Thyroid gland (tissue), 4 donors: ENCODE results near the gene SWSAP1. TPM values are rescaled to one million over a fixed set of nuclear protein-coding genes. Genes with fewer than 3 reads are reported as not detected.

Experiments
- DNase-seq, 2 donors: peaks; one replicate each; pipeline ENCODE4 v3.0.0-alpha.2; 2019
- H3K27ac ChIP-seq, 3 donors: fragments of 200-600 bp; sonication (generic); 1 replicate in 2 of 3; 2 replicates in 1 of 3; pipeline ENCODE4 v1.5.1; 2016 to 2019; ENCODE audit warnings: mild to moderate bottlenecking in 1 of 3, moderate library complexity in 1 of 3
- H3K27me3 ChIP-seq: fragments of 200-600 bp; sonication (generic); one replicate; pipeline ENCODE4 v1.5.1; 2019
- H3K36me3 ChIP-seq, 2 donors: fragments of 200-600 bp; sonication (generic); one replicate each; pipeline ENCODE4 v1.5.1; 2016 to 2019
- H3K4me1 ChIP-seq, 2 donors: fragments of 200-600 bp; sonication (generic); one replicate each; pipeline ENCODE4 v1.5.1; 2017 to 2019
- H3K4me3 ChIP-seq, 3 donors: fragments of 200-600 bp; sonication (generic); replicated peaks in 1 of 3; 1 replicate in 2 of 3; 2 replicates in 1 of 3; pipeline ENCODE4 v1.5.1; 2016; ENCODE audit warnings: mild to moderate bottlenecking in 1 of 3
- H3K9me3 ChIP-seq: fragments of 200-600 bp; sonication (generic); one replicate; pipeline ENCODE4 v1.5.1; 2017
- CTCF ChIP-seq, 6 experiments: fragments of 200-600 bp in 3 of 6; fragments of 450-650 bp in 3 of 6; sonication (generic) in 3 of 6; IDR thresholded peaks; one replicate each; pipeline ENCODE4 v1.5.1; 2016 to 2019; ENCODE audit warnings: antibody characterized with exemption in 6 of 6, mild to moderate bottlenecking in 2 of 6, inconsistent platforms in 1 of 6, moderate library complexity in 1 of 6
- POLR2A ChIP-seq, 2 donors: fragments of 450-650 bp; IDR thresholded peaks; one replicate each; pipeline ENCODE4 v1.6.1; 2017; ENCODE audit warnings: antibody characterized with exemption in 2 of 2, mild to moderate bottlenecking in 2 of 2, moderate library complexity in 1 of 2
- WGBS, 2 donors: methylation state at CpG; one replicate each; pipeline ENCODE4 v1.1.5; 2017; 5-methylcytosine and 5-hydroxymethylcytosine counted together
- intact Hi-C: fragments of 100-400 bp; cut with DNase I; formaldehyde crosslinking; loops from one replicate; pipeline ENCODE4 v1.15.1; 2023
- total RNA-seq, 4 donors: library from RNA; depleted of rRNA; stranded (reverse); fragments of >200 nt; gene quantifications; one replicate each; pipeline ENCODE4 v1.2.3, GENCODE V29; 2016

The SWSAP1 gene
- total RNA-seq, 4 donors from 2014 or later, result 2.3 to 4.3 (median 3.4) TPM

GRCh38 chr19:11373885-11374432 lies 507 bp upstream of the SWSAP1 start:
- WGBS, 2 donors, result 43 to 45% methylated on average over 11 of the region's 11 CpGs
- H3K9me3 ChIP-seq, result no peaks in the 10 kb centered on the region
- no peak for DNase-seq
- no peaks in the 10 kb centered on the region for H3K27me3 ChIP-seq
- no peaks in the 10 kb centered on the region for H3K36me3 ChIP-seq
- H3K4me3 ChIP-seq, result peak overlapping the region in 1 of 3 donors; percentile 59
- H3K27ac ChIP-seq, result peak overlapping the region in 2 of 3 donors; percentile 89 to 95
- H3K4me1 ChIP-seq, result peaks cover 22 to 41% of the 10 kb centered on the region in 2 donors
- intact Hi-C loops, result no loop called here
- TF ChIP-seq CTCF (IDR thresholded peaks at IDR 0.05) (no peak), POLR2A (IDR thresholded peaks at IDR 0.05) (no peak)

DNA sequence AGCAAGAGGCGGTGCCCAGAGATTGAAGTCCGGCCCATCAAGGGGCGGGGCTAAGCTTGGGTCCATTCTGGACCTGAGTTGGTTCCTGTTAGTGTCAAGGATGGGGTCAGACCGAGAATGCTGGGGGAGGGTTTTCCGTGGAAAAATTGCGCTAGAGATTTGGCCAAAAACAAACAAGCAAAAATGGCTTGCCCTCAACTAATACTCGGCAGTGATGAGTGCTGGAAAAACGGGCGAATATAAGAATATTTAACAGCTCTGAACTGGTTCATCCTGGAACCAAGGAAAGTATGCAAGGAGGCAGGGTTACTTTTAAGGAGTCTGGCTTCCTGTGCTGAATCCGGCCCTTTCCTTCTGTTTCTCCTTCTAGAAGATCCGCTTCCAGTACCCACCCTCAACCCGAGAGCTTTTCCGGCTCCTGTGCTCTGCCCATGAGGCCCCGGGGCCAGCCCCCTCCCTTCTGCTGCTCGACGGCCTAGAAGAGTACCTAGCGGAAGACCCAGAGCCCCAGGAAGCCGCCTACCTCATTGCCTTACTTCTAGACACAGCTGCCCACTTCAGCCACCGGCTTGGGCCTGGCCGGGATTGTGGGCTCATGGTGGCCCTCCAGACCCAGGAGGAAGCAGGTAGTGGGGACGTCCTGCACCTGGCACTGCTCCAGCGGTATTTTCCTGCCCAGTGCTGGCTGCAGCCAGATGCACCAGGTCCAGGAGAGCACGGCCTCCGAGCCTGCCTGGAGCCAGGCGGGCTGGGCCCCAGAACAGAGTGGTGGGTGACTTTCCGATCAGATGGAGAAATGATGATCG lies 880 bp downstream of the SWSAP1 start:
- TF ChIP-seq POLR2A (IDR thresholded peaks at IDR 0.05) (peak in 1 of 2 donors; percentile 79), CTCF (IDR thresholded peaks at IDR 0.05) (no peak)
- Histone ChIP-seq H3K4me3 (peak overlapping the region in 2 of 3 donors; percentile 4 to 59), H3K27me3 (no peaks in the 10 kb centered on the region), H3K27ac (peak overlapping the region; percentile 84 to 92 (median 89)), H3K9me3 (no peaks in the 10 kb centered on the region), H3K36me3 (no peaks in the 10 kb centered on the region), H3K4me1 (peaks cover 22 to 48% of the 10 kb centered on the region in 2 donors)
- peak; percentile 66 to 68 for DNase-seq
- WGBS, 2 donors, result 9 to 11% methylated on average over 17 to 22 of the region's 27 CpGs
- intact Hi-C loops, result no loop called here

- TF ChIP-seq CTCF (IDR thresholded peaks at IDR 0.05), result no peak
- TF ChIP-seq POLR2A (IDR thresholded peaks at IDR 0.05), result no peak
- Histone ChIP-seq H3K4me1 (peaks cover 28 to 61% of the 10 kb centered on the region in 2 donors), H3K27me3 (no peaks in the 10 kb centered on the region), H3K9me3 (no peaks in the 10 kb centered on the region), H3K4me3 (no peak overlapping the region), H3K27ac (peak overlapping the region; percentile 0 to 53 (median 20)), H3K36me3 (no peaks in the 10 kb centered on the region)
- DNase-seq, result peak; percentile 58 to 67
- intact Hi-C loops, result no loop called here
Measured at GRCh38 chr19:11377237-11377636, 2.8 kb downstream of the SWSAP1 start.

DNA sequence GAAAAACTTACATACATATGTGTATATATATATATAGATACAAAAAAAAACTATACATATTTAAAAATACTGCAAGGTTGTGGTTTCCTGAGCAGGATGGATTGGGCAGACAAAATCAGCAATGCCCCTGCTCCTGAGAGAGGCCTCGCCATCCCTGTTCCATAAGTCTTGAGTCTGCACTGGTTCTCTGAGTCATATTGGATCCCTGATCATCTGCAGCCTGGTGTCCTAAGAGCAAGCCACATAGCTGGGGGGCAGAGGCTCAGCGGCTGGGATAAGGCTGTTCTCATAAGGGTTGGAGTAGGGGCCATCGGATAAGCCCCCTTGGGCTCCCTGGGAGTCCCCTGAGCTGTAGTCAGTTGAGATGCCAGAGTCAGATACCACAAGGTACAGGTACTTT lies 3.3 kb downstream of the SWSAP1 start:
- no peaks in the 10 kb centered on the region for H3K36me3 ChIP-seq
- H3K4me3 ChIP-seq, result no peak overlapping the region
- 92 to 97% methylated on average over 3 of the region's 3 CpGs for WGBS, 2 donors
- H3K4me1 ChIP-seq, result peaks cover 29 to 63% of the 10 kb centered on the region in 2 donors
- DNase-seq, result no peak
- H3K27me3 ChIP-seq, result no peaks in the 10 kb centered on the region
- intact Hi-C loops, result no loop called here
- H3K9me3 ChIP-seq, result no peaks in the 10 kb centered on the region
- TF ChIP-seq CTCF (IDR thresholded peaks at IDR 0.05) (no peak), POLR2A (IDR thresholded peaks at IDR 0.05) (no peak)
- peak overlapping the region in 2 of 3 donors; percentile 21 to 53 for H3K27ac ChIP-seq
